ENCODE data around the gene ARID1B. TPM values are rescaled to one million over a fixed set of nuclear protein-coding genes. Genes with fewer than 3 reads are reported as not detected.

ARID1B gene
- total and polyA plus RNA-seq, 2 of the 13 experiments (the other 11 are each of a cell fraction or from before 2014, with no cell fraction given), result 20.1 to 32.6 TPM

DNA sequence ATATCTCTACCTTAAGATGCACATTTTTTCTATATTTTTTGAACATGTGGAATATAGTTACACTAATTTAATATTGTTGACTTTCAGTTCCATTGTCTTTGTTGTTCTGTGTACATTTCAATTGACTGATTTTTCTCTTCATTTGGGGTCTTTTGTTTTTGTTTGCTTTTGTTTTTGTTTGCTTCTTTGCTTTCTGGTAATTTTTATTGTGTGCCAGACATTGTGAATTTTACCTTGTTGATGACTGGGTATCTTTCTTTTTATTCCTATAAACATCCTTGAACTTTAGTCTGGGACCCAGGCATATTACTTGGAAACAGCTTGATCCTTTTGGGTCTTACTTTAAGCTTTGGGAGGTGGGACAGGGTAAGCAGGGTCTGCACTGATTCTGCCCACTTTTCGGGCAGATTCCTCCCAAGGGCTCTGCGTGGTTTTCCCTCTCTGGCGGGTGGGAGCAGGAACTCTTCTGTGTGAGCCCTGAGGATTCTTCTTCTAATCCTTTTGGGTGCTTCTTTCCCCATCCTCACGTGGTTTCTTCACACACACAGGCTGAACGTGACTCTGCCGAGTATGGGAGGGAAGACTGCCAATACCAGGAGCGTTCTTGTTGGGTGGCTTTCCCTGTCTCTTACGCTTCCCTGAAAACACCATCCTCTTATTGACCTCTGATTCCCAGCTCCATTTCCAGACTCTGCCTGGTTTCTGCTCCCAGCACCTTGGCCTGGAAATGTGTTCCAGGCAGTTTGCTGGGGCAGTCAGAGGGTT is 200.5 kb downstream of the ARID1B start:
- intact Hi-C loops (cut with micrococcal nuclease; ENCODE audit: unreplicated experiment), result no loop called here
- no peak for FAIRE-seq
- H3K79me2 ChIP-seq (ENCODE audit: insufficient read depth, low read length), result peaks cover 55% of the 10 kb centered on the region
- no peak for ATAC-seq
- H3K9ac ChIP-seq (ENCODE audit: insufficient read depth, low read depth, low read length), result no peak overlapping the region
- DNase-seq (ENCODE audit: low spot score), result no peak
- no peak overlapping the region for H3K27ac ChIP-seq (ENCODE audit: extremely low read length, insufficient read depth, low read length)
- peaks cover 10% of the 10 kb centered on the region; the same call in 1 of the 2 replicates for H4K20me1 ChIP-seq (ENCODE audit: insufficient read depth, low read length)
- no peak overlapping the region for H2AFZ ChIP-seq (ENCODE audit: low read length)
- no peak overlapping the region for H3K4me2 ChIP-seq (ENCODE audit: low read depth, low read length)
- WGBS (ENCODE audit: low lambda C conversion rate), result 94% methylated on average over 8 of the region's 8 CpGs
- H3K4me1 ChIP-seq (ENCODE audit: insufficient read depth, low read length), result no peaks in the 10 kb centered on the region
- H3K27me3 ChIP-seq (ENCODE audit: control insufficient read depth in 1 of 2, insufficient read depth in 2 of 2, low read length in 2 of 2), result no peaks in the 10 kb centered on the region
- H3K36me3 ChIP-seq (replicated peaks in 1 of 2; ENCODE audit: control insufficient read depth in 1 of 2, insufficient read depth in 2 of 2, low read length in 2 of 2), result no peaks in the 10 kb centered on the region
- in situ Hi-C loops (cut with HindIII; ENCODE audit: extremely low pct_ligation_motif_present, low pct_unique_long_range_greater_than_20kb), result no loop called here
- CTCF ChIA-PET (ENCODE audit: low intra/inter-chr PET ratio, low total read pairs), result no interaction called here
- H3K4me3 ChIP-seq (replicated peaks in 1 of 3; ENCODE audit: insufficient read depth in 1 of 3, low read depth in 2 of 3, low read length in 3 of 3), result no peak overlapping the region
- H3K9me3 ChIP-seq (ENCODE audit: low read length), result no peaks in the 10 kb centered on the region
- POLR2A ChIA-PET, result no interaction called here
- no TSS peak for BruUV-seq (replicated peaks)
- TF ChIP-seq, protein P1, sequence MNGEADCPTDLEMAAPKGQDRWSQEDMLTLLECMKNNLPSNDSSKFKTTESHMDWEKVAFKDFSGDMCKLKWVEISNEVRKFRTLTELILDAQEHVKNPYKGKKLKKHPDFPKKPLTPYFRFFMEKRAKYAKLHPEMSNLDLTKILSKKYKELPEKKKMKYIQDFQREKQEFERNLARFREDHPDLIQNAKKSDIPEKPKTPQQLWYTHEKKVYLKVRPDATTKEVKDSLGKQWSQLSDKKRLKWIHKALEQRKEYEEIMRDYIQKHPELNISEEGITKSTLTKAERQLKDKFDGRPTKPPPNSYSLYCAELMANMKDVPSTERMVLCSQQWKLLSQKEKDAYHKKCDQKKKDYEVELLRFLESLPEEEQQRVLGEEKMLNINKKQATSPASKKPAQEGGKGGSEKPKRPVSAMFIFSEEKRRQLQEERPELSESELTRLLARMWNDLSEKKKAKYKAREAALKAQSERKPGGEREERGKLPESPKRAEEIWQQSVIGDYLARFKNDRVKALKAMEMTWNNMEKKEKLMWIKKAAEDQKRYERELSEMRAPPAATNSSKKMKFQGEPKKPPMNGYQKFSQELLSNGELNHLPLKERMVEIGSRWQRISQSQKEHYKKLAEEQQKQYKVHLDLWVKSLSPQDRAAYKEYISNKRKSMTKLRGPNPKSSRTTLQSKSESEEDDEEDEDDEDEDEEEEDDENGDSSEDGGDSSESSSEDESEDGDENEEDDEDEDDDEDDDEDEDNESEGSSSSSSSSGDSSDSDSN (CRISPR knock-in tag; IDR thresholded peaks at IDR 0.05), result no peak
- TF ChIP-seq ZBTB3 (CRISPR knock-in tag; IDR thresholded peaks at IDR 0.05; ENCODE audit: borderline replicate concordance, low read depth) (no peak), ZNF841 (CRISPR knock-in tag; IDR thresholded peaks at IDR 0.05; ENCODE audit: borderline replicate concordance) (no peak), HHEX (CRISPR knock-in tag; IDR thresholded peaks at IDR 0.05) (no peak), ZSCAN31 (CRISPR knock-in tag; IDR thresholded peaks at IDR 0.05; ENCODE audit: low read depth) (no peak), ZNF546 (CRISPR knock-in tag; conservative IDR thresholded peaks at IDR 0.05) (no peak), IRX3 (CRISPR knock-in tag; IDR thresholded peaks at IDR 0.05; ENCODE audit: borderline replicate concordance, low read depth) (no peak), ZNF329 (CRISPR knock-in tag; IDR thresholded peaks at IDR 0.05; ENCODE audit: low read depth) (no peak), GATA4 (IDR thresholded peaks at IDR 0.05; ENCODE audit: borderline replicate concordance, low read depth) (no peak), MAF1 (CRISPR knock-in tag; IDR thresholded peaks at IDR 0.05; ENCODE audit: borderline replicate concordance) (no peak), ZBTB1 (CRISPR knock-in tag; IDR thresholded peaks at IDR 0.05; ENCODE audit: borderline replicate concordance) (no peak), ZNF724P (CRISPR knock-in tag; IDR thresholded peaks at IDR 0.05; ENCODE audit: borderline replicate concordance) (no peak), RCOR2 (CRISPR knock-in tag; IDR thresholded peaks at IDR 0.05) (no peak), ZNF883 (CRISPR knock-in tag; IDR thresholded peaks at IDR 0.05; ENCODE audit: not compliant biosample characterization) (no peak), SALL2 (CRISPR knock-in tag; IDR thresholded peaks at IDR 0.05) (no peak), ZNF564 (CRISPR knock-in tag; IDR thresholded peaks at IDR 0.05) (no peak), TBX3 (IDR thresholded peaks at IDR 0.05; ENCODE audit: borderline replicate concordance) (no peak), KDM5B (CRISPR knock-in tag; IDR thresholded peaks at IDR 0.05; ENCODE audit: borderline replicate concordance) (no peak)
